ENCODE results near the gene TBC1D22A.

GRCh38 chr22:47013861-47014635 lies 251.6 kb downstream of the TBC1D22A start:
- TF ChIP-seq CTCF (IDR thresholded peaks at IDR 0.05), result no peak
- no peak for TF ChIP-seq YY1 (IDR thresholded peaks at IDR 0.05; ENCODE audit: low read depth)
- no peak for TF ChIP-seq IRF3 (IDR thresholded peaks at IDR 0.05; ENCODE audit: low read depth, low read length)
- no peak for TF ChIP-seq MAX (IDR thresholded peaks at IDR 0.05; ENCODE audit: low read depth)
